ENCODE measurements around the gene HGF.
"Not testable (repeated sequence)": the region's sequence is repeated elsewhere in the genome, so short reads cannot be mapped to it uniquely, and the experiment has no call there.

The HGF gene

DNA sequence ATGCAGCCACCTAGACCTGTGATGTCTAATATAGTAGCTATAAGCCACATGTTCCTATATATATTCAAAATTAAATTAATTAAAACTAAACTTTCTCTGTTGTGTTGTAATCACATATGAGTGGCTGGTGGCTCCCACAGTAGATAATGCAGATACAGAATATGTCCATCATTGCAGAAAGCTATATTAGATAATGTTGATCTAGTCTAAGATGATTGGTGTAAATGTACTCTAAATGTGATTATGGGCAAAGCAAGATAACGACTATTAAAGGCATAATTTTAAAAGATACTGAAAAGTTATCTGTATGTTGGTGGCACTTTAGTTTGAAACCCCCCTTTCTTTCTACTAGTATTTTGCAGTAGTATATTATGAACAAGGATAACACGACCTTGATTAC is 5.7 kb upstream of the HGF start:
- no peak for DNase-seq

- DNase-seq = no peak
Measured at GRCh38 chr7:81774551-81774950, 4.7 kb upstream of the HGF start.

GRCh38 chr7:81770728-81771223 is 929 bp upstream of the HGF start:
- no peak for DNase-seq

GRCh38 chr7:81768951-81769778 is 682 bp downstream of the HGF start:
- DNase-seq = no peak

- no peak for DNase-seq
Measured at GRCh38 chr7:81767926-81768325, 1.9 kb downstream of the HGF start.

GRCh38 chr7:81761821-81762220 is 8.0 kb downstream of the HGF start:
- DNase-seq = no peak

DNA sequence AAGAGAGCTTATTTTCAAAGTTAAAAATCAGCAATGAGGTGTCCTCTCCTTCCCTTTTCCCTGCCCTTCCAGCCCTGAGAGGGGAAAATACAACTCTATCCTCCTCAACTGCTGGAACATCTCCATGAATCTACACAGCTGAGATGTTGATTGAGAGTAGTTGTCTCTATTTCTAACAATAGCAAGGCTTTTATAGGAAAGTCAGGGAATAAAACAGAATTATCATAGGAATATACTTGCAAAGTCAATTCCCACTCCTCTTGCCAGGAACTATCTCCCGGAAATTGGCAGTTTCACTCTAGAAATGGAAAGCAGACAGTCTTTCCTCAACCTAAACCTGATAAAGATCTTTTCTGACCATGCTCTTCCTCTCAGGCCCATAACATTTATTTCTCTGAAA is 8.8 kb downstream of the HGF start:
- no peak for DNase-seq

DNA sequence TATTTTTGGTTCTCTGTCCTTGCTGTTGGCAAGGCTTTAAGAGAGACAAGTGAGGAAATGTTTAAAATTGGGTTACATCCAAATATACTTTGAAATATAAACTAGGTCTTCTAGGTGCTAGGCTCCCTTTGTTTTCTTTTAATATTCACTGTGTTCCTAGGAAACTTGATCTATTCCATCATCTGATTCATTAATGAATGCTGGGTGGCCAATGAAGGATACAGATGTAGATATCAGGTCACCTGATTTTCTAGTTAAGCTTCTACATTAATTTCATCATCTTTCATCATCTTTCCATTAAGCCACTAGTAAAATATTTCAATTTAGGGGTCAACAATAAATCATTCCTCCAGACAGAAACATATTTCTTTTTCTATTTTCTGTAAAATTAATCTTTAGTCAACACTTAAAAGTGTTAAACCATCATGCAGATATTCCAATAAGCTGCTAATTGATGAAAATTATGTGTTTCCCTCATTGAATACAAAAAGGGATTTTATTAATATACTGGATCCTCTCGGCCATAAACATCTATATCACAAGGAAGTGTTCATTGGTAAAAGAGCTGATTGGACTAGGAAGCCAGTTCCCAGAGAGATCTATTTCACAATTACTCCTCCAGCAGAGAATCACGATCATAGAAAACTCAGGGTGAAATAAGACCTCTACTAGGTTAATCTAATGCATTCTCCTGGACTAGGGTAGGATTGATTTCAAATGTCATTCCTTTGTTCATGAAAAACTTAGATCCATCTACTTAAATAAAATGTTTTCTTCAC is 14.7 kb downstream of the HGF start:
- DNase-seq = no peak

DNA sequence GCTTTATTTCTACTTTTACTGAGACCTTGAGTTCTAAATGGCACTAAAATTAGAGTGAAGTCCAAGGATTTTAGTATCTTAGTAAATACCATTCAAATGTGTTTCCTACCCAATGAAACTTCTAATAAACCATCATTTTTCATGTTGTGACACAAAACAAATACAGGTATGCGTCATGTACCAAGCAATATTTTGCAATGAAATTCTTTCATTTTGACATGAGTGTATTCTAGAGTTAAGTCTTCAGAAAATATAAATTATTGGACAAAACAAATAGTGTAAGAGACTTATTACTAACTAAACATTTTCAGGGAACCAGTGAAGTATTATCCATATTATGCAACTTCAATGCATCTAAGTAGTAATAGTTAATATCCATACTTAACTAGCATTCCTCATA is 16.5 kb downstream of the HGF start:
- no peak for DNase-seq

GRCh38 chr7:81752318-81752714 is 17.5 kb downstream of the HGF start:
- no peak for DNase-seq

GRCh38 chr7:81751619-81752317 is 18.1 kb downstream of the HGF start:
- DNase-seq = no peak

DNA sequence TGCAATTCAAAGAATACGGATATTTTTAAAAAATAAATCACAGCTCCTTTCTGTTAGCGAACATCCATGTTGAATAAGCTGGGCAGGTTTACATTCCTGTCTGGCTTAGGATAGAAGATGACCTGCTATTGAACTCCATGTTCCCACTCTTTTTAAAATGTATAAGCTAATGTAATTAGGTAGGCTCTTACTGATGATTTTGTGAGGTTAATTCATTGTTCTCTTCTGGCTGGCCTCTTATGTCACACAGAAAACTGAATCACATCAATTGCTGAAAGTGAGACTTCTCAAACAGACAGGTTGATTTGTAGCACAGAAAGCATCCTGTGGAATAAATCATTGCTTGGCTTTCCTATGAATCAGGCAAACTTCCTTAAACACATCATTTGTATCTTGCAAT is 24.2 kb downstream of the HGF start:
- no peak for DNase-seq

GRCh38 chr7:81744389-81744788 is 25.5 kb downstream of the HGF start:
- DNase-seq = no peak

- DNase-seq = no peak
Measured at GRCh38 chr7:81743665-81744064, 26.2 kb downstream of the HGF start.

DNA sequence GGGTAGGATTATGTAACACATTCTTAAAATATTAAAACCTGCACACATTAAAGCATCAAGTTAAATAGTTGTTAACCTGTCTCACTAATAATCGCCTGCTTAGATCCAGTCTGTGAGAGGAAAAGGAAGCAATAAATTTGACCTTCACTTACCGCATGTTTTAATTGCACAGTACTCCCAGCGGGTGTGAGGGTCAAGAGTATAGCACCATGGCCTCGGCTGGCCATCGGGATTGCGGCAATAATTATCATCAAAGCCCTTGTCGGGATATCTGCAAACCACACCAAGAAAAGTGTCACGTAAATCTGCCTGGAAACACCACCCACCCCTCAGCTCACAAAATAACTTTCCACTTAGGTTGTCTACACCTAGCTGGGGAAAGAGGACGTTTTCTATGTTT is 26.6 kb downstream of the HGF start:
- DNase-seq = no peak

DNA sequence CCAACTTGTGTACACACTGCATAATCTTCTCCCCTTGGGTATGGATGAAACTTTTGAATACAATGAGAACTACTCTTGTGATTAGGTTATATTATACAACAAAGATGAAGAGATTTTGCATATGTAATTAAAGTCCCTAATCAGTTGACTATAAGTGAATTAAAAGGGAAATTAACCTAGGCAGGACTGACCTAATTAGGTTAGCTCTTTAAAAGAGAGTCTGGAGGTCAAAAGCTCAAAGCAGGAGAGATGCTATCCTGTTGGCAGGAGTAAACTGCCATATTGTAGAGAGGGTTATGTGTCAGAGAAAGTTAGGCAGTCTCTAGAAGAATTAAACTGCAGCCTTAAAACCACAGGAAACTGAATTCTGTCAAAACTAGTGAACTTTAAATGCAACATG is 29.4 kb downstream of the HGF start:
- no peak for DNase-seq

- DNase-seq = no peak
Measured at GRCh38 chr7:81736091-81736490, 33.8 kb downstream of the HGF start.

DNA sequence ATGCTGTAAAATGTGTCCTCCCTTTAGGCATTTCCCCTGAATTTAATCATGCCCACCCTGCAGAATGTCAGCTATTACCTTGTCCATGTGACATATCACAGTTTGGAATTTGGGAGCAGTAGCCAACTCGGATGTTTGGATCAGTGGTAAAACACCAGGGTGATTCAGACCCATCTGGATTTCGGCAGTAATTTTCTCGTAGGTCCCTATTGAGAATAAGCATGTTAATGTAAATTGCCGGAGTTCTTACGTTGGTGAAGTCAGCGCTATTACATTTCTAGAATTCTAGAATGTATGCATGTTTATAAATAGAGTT is 44.1 kb downstream of the HGF start:
- no peak for DNase-seq

- no peak for DNase-seq
Measured at GRCh38 chr7:81725003-81725811, 44.6 kb downstream of the HGF start.

DNA sequence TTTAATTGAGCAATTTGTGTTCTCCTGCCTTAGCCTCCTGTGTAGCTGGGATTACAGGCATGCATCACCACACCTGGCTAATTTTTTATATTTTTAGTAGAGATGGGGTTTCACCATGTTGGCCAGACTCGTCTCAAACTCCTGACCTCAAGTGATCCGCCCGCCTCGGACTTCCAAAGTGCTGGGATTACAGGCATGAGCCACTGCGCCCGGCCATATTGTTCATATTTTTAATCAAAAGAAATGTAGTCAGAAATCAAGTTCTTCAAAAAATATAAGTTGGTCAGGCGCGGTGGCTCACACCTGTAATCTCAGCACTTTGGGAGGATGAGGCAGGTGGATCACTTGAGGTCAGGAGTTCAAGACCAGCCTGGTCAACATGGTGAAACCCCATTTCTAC is 47.6 kb downstream of the HGF start:
- not testable (repeated sequence) for DNase-seq

DNA sequence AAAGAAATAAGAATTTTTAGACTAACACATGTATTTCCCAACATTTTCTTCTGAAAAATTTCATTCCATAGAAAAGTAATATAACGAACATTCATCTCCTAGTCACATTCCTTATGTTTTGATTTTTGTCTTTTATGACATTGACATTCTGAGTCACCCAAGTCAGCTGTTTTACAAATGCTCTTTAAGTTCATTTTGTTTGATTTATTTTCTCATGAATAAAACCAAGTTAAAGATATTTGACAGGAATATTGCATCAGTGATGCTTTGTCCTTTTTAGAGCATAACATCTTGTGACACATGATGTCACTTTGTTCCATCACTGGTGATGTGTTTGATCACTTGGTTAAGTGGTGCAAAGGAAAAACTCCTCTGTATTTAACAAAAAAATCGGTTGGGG is 48.4 kb downstream of the HGF start:
- DNase-seq = no peak

- DNase-seq = no peak
Measured at GRCh38 chr7:81719865-81720264, 50.0 kb downstream of the HGF start.

All from stimulated activated CD8-positive, alpha-beta memory T cell treated with anti-CD3 and anti-CD28 coated beads, Interleukin-4, amount 100 ng/mL, for 48 hours (primary cell).